CD4-positive, alpha-beta T cell treated with Interferon gamma for 1 hour (primary cell): Measurements from ENCODE around the gene LPCAT1.
"Not testable (repeated sequence)": the region's sequence is repeated elsewhere in the genome, so short reads cannot be mapped to it uniquely, and the experiment has no call there.

Experiments used
- DNase-seq: peaks from one replicate; pipeline ENCODE4 v3.0.0-alpha.2; 2020

The LPCAT1 gene, protein sequence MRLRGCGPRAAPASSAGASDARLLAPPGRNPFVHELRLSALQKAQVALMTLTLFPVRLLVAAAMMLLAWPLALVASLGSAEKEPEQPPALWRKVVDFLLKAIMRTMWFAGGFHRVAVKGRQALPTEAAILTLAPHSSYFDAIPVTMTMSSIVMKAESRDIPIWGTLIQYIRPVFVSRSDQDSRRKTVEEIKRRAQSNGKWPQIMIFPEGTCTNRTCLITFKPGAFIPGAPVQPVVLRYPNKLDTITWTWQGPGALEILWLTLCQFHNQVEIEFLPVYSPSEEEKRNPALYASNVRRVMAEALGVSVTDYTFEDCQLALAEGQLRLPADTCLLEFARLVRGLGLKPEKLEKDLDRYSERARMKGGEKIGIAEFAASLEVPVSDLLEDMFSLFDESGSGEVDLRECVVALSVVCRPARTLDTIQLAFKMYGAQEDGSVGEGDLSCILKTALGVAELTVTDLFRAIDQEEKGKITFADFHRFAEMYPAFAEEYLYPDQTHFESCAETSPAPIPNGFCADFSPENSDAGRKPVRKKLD

DNA sequence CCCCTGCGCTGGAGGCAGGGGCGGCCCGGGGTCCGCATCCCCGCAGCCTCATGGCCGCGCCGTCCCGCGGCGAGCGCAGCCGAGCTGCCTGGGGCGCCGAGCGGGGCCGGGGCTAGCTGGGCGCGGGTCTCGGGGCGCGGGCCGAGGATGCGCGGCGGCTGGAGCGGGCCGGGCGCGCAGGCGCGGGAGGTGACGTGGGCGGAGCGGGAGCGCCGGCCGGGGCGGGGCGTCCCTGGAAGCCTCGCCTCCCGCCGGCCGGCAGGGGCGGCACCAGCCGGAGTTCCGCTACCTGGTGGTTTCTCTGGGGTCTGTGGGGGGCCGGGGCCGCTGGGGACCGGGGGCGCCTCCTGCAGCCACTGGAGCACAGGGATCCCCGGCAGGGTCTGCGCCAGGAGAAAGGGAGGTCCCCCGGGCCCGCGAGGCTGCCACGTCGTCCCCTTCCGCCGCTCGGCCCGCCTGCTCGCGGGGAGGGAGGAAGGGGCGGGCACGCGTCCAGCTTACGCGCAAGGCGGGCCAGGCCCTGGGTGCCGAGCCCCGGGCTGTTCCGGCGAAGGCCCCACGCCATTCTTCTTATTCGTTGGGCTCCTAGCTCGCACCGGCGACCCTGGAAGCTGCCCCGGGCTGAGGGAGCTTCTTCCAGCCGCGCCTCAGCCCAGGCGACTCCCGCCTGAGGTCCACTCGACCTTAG lies at the start of gene LPCAT1:
TSS of gene LPCAT1 (minus strand) at position 168 of the 688 bp plus-strand sequence. CDS start at position 52, 116 bp downstream.
- peak; percentile 71 for DNase-seq

DNA sequence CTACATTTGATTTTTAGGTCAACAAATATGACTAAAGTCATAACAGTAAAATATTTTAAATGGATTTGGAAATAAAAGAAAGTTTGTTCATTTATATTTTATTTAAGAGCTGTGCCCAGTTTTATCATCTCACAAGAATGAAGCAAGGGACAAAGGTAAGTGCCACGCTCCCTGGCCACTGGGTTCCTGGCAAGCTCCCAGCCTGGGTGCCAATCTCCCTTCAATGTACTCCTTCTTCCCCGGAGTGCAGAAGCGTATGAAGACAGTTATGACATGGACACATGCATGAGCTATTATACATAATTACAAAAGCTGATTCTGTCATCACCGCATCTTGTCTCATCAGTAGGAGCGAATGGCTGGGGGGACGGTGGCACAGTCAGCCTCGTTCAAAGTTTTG lies 48.1 kb upstream of the LPCAT1 start:
- DNase-seq = not testable (repeated sequence)

DNA sequence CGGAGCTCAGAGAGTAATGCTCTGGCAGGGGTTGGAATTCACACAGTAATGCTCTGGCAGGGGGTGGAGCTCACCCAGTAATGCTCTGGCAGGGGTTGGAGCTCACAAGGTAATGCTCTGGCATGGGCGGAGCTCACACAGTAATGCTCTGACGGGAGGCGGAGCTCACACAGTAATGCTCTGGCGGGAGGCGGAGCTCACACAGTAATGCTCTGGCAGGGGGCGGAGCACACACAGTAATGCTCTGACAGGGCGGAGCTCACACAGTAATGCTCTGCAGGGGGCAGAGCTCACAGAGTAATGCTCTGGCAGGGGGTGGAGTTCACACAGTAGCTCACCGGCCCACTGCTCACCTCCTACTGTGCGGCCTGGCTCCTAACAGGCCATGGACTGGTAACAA lies 47.2 kb upstream of the LPCAT1 start:
- no peak for DNase-seq

DNA sequence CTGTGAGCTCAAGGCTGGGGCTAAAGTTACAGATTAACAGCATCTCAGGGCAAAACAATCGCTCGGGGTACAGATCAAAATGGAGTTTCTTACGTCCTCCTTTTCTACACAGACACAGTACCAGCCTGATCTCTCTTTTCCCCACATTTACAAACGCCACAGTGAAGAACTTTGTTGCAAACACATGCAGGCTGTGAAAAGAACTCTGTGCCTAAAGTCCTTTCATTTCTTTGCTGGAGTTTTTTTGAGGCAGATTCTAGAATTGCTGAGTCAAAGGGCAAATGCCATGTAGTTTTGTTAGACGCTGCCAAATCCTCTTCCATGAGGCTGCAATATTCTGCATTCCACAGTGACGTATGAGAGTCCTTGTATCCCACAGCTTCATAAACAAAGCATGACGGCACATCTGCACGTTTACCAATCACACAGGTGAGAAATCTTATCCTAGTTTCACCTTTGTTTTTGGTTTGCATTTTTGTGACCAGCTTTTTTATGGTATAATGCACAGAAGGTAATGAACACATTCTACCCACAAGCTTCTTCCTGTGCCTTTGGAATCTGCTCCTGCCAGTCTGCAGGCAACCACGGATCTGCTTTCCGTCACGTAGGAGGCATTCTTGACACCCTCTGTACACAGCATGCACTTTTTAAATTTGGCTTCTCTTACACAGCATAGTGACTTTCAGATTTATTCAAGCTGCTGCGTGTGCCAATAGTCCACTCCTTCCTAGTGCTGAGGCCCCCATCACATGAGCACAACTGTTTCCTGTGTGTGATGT lies 44.6 kb upstream of the LPCAT1 start:
- DNase-seq = no peak

DNA sequence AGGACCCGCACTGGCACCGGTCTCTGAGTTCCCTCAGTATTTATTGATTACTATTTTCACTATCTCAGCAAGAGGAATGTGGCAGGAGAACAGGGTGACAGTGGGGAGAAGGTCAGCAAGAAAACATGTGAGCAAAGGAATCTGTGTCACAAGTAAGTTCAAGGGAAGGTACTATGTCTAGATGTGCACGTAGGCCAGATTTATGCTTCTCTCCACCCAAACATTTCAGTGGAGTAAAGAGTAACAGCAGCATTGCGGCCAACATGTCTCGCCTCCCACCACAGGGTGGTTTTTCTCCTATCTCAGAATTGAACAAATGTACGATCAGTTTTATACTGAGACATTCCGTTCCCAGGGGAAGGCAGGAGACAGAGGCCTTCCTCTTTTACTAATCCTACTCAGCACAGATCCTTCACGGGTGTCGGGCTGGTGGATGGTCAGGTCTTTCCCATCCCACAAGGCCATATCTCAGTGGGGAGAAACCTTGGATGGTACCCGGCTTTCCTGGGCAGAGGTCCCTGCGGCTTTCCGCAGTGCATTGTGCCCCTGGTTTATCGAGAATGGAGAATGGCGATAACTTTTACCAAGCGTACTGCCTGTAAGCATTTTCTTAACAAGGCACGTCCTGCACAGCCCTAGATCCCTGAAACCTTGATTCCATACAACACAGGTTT lies 43.9 kb upstream of the LPCAT1 start:
- not testable (repeated sequence) for DNase-seq

DNA sequence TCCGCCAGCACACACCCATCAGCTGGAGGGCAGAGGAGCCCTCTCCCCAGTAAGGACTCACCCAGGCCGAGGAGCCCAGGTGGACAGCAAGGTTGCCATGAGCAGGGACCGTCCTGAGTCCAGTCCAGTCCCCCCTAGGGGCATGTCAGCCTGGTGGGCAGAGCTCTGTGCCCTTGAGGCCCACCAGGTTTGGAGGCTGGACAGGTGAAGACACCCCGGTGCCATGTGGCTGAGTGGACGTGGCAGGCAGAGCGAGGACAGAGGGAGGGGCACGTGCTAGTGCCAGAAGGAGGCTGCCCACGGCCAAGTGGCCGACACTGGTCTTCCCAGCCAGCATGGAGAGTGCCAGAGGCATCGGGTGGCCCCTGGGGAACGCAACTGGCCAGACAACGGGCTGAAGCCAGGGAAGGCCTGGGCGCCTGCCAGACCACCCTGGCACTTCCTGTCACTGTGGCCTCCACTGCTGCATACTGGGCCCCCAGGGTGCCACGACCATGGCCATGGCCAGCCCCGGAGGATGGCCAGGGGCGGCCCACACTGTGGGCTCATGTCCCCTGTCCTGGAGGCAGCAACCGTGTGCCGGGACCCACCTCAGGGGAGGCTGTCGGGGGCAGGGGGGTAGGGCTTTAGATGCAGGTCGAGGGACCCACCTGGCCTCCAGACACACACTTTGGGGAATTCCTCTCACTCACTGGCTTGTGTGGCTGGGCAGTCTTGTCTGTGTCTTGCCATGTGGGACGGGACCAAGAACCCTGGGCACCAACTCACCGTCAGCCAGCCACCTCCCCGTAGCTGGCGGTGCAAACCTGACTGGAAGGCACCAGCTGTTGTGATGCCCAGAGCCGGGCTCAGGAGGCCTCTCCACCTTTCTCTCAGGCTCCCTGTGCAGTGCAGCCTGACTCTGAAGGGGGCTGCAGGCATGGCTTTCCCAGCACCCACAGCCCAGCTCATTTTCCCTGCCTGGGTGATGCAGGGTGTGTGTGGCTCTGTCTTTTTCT lies 42.3 kb upstream of the LPCAT1 start:
- DNase-seq = no peak

DNA sequence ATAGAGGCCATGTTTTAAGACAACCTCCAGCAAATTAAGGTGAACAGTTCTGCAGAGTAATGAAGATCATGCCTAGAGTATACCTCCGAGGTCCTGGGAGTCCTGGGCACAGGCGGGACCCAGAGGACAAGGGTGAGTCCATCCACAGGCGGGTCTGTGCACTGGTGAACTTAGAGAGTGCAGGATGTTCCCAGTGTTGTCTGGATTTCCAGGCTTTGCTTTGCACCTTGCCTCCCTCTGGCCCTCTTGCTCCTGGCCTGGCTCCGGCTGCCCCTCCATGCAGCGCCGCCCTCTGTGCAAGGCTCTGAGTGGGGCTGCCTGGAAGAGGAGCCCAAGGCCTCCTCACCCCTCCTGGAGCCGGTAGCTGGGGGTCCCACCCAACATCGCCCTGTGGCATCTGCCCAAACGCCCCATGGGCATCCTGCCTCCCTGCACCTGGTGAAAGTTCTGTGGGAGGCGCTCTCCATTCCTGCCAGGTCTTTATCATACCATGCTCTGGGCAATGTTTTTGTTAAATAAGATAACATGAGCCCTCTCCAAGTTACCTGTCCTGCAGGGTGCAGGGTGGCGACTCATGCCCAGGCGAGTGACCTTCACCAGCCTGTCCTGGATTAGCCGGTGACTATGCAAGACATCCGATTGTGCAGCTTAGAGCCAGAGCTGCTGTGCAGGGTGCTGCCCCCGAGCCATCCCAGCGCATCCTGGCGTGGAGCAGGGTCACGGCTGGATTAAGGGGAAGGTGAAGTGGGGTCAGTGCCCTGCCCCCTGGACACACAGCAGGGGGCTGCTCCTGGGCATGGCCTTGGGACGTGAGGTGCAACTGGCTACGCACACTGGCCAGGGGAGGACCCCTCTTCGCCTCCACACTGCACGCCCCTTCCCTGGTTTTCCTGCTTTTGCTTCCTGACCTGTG lies 41.3 kb upstream of the LPCAT1 start:
- DNase-seq = no peak

DNA sequence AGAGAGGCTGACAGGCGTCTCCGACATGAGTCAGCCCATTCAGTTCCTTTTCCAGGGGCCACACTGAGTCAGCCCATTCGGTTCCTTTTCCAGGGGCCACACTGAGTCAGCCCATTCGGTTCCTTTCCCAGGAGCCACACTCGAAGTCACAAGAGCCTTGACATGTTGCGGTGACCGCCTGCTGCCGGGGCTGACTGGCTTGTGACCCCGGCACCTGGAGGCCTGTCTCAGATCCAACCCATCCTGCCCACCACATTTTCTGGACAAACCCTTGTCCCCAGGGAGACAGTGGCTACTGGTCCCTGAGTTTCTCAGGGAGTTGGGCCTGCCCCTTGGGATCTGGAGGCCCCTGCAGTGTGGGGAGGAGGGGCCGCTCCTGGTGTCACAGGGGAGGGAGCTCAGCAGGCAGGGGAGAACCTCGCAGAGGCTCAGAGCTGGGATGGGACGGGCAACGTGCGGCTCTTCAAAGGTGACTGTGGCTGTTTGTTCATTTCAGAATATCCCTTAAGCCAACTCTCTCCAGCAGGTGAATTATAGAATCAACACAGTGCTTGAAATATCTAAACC lies 40.5 kb upstream of the LPCAT1 start:
- peak; percentile 73 for DNase-seq

DNA sequence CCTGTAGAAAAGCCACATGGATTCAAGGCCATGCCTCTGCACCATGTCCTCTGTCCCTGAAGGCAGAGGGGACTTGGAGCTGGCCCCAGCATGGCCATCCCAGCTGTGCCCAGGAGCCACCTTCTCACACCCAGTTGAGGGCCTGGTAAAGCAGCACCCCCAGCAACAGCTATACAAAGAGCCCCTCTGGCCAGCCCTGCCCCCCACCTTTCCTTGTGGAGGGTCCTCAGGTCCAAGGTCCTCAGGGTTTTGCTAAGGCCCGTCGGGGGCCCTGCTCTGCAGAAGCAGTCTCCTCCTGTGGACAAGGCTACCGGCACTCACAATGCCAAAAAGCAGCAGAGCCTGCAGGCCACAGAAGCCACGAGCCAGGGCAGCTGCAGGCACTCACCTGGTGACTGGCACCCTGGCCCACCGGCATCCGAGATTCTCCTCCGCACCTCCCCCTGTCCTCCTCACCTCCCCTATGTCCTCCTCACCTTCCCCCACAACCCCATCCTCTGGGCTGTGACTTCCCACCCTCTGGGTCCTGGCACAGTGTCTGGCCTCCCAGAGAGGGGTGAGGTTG lies 39.9 kb upstream of the LPCAT1 start:
- no peak for DNase-seq

DNA sequence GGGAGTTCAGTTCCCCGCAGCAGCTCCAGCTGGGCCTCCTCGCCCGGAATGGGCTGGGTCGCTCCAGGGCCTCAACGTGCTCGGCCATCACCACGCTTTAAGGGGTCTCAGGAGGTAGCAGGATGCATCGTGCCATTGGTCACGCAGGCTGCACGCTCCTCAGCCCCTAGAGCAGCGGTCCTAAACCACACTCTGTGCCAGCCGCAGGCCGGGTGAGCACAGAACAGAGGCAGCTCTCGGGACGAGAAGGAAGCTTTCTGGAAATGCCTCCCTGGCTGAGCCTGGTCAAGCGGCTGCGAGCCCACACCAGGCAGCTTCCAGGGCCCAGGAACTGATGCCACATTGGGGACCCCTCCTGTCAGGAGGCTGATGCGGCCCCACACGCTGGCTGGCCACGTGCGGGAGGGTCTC lies 39.3 kb upstream of the LPCAT1 start:
- no peak for DNase-seq

DNA sequence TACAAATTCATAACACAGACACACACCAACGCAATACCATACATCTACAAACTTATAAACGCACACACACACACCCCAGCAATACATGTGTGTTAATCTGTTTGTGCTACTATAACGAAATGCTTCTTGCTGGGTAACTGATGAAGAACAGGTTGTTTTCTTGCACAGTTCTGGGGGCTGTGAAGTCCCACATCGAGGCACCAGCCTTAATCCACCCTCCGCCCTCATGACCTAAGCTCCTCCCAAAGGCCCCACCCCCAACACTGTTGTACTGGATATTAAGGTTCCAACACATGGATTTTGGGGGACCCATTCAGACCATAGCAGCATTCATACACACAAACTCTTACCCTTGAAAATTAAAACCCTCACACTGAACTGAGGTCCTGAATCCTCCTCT lies 38.8 kb upstream of the LPCAT1 start:
- no peak for DNase-seq

DNA sequence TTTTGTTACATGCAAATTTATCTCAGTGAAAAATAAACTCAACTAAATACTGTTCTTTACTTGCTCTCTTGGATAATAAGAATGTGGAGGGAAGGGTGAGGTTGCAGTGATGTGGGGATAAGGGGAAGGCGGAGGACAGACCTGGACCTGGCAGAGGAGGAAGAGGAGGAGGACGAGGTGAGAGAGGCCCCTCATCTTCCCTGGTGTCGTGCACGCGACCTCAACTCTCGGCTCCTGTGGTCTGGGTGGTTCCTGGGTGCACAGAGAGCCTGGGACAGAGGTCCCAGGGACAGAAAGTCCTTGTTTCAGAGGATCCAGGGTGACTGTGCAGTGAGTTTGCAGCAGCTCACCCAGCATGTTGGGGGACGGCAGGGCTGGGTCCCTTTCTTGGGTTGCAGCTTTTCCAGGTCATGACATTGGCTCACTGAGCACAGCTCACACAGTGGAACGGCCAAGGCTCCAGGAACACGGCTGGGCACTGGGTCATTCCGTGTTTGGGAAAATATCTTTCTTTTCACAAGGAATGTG lies 37.7 kb upstream of the LPCAT1 start:
- no peak for DNase-seq

DNA sequence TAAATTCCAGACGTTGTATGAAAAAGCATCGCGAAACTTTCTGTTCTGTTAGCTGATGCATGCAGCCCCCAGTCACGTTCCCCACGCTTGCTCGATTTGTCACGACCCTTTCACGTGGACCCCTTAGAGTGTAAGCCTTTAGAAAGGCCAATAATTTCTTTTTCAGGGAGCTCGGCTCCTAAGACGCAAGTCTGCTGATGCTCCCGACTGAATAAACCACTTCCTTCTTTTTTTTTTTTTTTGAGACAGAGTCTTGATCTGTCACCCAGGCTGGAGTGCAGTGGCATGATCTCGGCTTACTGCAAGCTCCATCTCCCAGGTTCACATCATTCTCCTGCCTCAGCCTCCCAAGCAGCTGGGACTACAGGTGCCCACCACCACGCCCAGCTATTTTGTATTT lies 36.7 kb upstream of the LPCAT1 start:
- DNase-seq = not testable (repeated sequence)

DNA sequence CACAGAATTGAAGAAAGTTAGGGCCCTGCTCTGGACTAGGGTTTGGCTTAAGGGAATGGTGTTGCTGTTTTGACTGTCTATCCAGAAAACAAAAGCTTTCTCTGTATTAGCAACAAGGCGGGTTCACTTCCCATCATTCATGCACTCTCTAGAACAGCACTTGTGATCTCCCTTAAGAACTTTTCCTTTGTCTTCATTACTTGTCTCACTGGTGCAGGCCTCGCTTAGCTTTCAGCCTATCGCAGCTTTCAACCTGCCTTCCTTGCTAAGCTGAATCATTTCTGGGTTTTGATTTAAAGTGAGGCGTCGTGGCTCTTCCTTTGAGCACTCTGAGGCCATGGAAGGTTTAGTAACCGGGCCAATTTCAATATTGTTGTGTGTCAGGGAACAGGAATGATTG lies 35.2 kb upstream of the LPCAT1 start:
- DNase-seq = no peak

DNA sequence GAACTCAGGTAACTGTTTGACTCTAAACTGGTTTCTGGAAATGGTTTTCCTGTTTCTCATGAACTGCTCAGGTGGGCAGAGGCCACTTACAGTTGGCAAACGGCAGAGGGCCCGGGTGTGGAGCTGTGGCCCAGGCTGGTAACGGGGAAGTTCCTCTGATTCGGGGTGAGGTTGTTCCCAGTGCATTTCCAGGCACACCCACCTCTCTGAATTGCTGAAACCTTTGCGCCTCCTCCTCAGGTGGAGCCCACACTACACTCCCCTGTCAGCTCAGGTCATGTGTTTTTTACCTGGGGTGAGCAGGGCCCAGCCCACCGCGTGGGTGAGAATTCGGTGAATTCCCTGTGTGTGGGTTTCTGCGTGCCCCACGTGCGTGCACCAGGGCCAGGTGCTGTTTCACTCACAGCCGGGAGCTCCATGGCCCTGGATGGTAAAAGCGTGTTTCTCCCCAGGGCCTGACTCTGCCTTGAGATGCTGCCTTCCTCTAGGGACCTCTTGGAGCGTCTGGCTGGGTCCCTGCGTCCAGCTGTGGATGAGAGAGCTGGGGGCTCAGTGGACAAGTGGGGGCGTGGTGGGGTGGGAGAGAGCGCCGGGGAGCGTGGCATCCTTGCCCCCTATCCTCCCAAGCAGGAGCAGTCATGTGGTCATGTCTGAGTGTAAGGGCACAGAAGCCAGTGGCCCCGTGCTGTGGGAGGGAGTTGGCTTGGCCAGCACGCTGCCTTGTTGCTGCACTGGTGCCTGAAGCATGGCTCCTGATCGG lies 33.5 kb upstream of the LPCAT1 start:
- no peak for DNase-seq

DNA sequence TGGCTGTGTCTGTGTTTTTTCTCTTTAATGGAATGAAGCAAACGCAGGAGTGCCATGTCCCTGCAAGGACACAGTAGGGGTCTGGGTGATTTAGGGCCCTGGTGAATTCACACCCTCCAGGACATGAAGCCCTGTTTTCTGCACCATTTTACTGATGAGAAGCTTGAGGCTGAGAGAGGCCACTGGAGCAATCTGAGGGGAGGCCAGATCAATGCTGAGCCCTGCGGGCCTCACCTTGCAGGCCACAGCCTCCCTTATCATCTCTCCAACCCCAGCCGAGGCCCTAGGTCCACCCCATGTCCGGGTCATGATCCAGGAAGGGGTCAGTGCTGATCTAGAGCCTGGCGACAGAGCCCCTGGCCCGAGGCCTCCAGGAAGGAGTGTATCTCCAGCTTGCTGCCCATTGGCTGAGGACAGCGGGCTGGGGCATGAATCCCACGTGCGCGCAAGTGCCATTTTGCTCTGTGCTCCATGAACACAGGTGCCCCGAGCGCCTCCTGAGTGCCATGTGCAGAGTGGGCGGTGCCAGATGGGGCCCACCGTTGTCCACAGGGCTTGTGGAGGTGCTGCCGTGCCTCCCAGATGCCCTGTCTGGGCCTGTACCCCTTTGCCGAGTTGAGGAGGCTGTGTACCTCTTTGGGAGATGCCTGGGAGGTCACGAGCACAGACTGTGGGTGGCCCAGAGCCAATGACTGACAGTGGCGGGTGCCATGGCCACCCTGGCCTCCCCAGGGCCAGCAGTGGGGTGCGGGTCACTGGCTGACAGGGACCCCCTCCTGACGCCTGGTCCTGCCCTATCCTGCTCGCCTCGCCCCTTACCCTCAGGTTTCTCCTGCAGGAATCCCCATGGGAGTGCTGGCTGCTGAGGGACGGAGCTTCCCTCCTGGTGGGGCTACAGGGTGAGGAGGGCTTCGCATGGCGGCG lies 32.3 kb upstream of the LPCAT1 start:
- DNase-seq = no peak
